Measurements from ENCODE around the gene CPA2. TPM values are rescaled to one million over a fixed set of nuclear protein-coding genes. Genes with fewer than 3 reads are reported as not detected.

The CPA2 gene
- total RNA-seq, 1 donor from 2014 or later: 0.82 TPM

GRCh38 chr7:130272381-130273080 is 5.9 kb downstream of the CPA2 start:
- peaks cover 34% of the 10 kb centered on the region for H3F3A ChIP-seq (ENCODE audit: low read depth)
- peak overlapping the region; percentile 96 for H3K27ac ChIP-seq
- H3K4me3 Mint-ChIP-seq: peak overlapping the region; percentile 74
- no peak for TF ChIP-seq EZH2 (IDR thresholded peaks at IDR 0.05)
- TF ChIP-seq, protein P1, sequence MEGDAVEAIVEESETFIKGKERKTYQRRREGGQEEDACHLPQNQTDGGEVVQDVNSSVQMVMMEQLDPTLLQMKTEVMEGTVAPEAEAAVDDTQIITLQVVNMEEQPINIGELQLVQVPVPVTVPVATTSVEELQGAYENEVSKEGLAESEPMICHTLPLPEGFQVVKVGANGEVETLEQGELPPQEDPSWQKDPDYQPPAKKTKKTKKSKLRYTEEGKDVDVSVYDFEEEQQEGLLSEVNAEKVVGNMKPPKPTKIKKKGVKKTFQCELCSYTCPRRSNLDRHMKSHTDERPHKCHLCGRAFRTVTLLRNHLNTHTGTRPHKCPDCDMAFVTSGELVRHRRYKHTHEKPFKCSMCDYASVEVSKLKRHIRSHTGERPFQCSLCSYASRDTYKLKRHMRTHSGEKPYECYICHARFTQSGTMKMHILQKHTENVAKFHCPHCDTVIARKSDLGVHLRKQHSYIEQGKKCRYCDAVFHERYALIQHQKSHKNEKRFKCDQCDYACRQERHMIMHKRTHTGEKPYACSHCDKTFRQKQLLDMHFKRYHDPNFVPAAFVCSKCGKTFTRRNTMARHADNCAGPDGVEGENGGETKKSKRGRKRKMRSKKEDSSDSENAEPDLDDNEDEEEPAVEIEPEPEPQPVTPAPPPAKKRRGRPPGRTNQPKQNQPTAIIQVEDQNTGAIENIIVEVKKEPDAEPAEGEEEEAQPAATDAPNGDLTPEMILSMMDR (IDR thresholded peaks at IDR 0.05): no peak
- no peak for TF ChIP-seq EZH2phosphoT487 (IDR thresholded peaks at IDR 0.05)
- peak; percentile 71 for DNase-seq (ENCODE audit: low spot score)
- H3K27ac Mint-ChIP-seq: peak overlapping the region; percentile 99
- peak overlapping the region; percentile 6 for H3K9ac ChIP-seq
- H3K4me1 ChIP-seq: peaks cover 48% of the 10 kb centered on the region
- H3K79me2 ChIP-seq (ENCODE audit: low read depth): no peaks in the 10 kb centered on the region
- no peaks in the 10 kb centered on the region for H4K20me1 ChIP-seq (ENCODE audit: low read depth)
- no peak overlapping the region for H3K4me3 ChIP-seq
- H3K4me1 Mint-ChIP-seq: peaks cover 76% of the 10 kb centered on the region
- peaks cover 6% of the 10 kb centered on the region for H3K27me3 Mint-ChIP-seq (ENCODE audit: insufficient read depth, low read depth)
- no peaks in the 10 kb centered on the region for H3K27me3 ChIP-seq
- no peaks in the 10 kb centered on the region for H3K9me3 ChIP-seq (ENCODE audit: low read depth)
- no peaks in the 10 kb centered on the region for H3K36me3 Mint-ChIP-seq
- no peaks in the 10 kb centered on the region for H3K36me3 ChIP-seq
- H3K4me2 ChIP-seq: peak overlapping the region; percentile 1
- peak overlapping the region; percentile 15 for H2AFZ ChIP-seq (replicated peaks)
- H3K9me3 Mint-ChIP-seq: peaks cover 4% of the 10 kb centered on the region

GRCh38 chr7:130273081-130273932 is 6.6 kb downstream of the CPA2 start:
- H3K9ac ChIP-seq: peak overlapping the region; percentile 6
- H3K4me3 Mint-ChIP-seq: peak overlapping the region; percentile 74
- H3K27me3 ChIP-seq: no peaks in the 10 kb centered on the region
- H3K27ac ChIP-seq: peak overlapping the region; percentile 96
- TF ChIP-seq EZH2phosphoT487 (IDR thresholded peaks at IDR 0.05): no peak
- TF ChIP-seq, protein P1 (IDR thresholded peaks at IDR 0.05): no peak
- TF ChIP-seq EZH2 (IDR thresholded peaks at IDR 0.05): no peak
- peak overlapping the region; percentile 99 for H3K27ac Mint-ChIP-seq
- H3K79me2 ChIP-seq (ENCODE audit: low read depth): no peaks in the 10 kb centered on the region
- H3K27me3 Mint-ChIP-seq (ENCODE audit: insufficient read depth, low read depth): peaks cover 6% of the 10 kb centered on the region
- H3K36me3 Mint-ChIP-seq: no peaks in the 10 kb centered on the region
- H3K4me3 ChIP-seq: peak overlapping the region; percentile 30
- H3K4me1 Mint-ChIP-seq: peaks cover 77% of the 10 kb centered on the region
- peak overlapping the region; percentile 15 for H2AFZ ChIP-seq (replicated peaks)
- H3K4me2 ChIP-seq: peak overlapping the region; percentile 71
- H3F3A ChIP-seq (ENCODE audit: low read depth): peaks cover 34% of the 10 kb centered on the region
- peak; percentile 95 for DNase-seq (ENCODE audit: low spot score)
- peaks cover 43% of the 10 kb centered on the region for H3K4me1 ChIP-seq
- H3K9me3 Mint-ChIP-seq: peaks cover 10% of the 10 kb centered on the region
- H3K9me3 ChIP-seq (ENCODE audit: low read depth): no peaks in the 10 kb centered on the region
- H4K20me1 ChIP-seq (ENCODE audit: low read depth): no peaks in the 10 kb centered on the region
- no peaks in the 10 kb centered on the region for H3K36me3 ChIP-seq

- Histone ChIP-seq H4K20me1 (ENCODE audit: low read depth) (no peaks in the 10 kb centered on the region), H3K9ac (no peak overlapping the region), H3K79me2 (ENCODE audit: low read depth) (no peaks in the 10 kb centered on the region), H3K27ac (peak overlapping the region; percentile 85), H3K9me3 (ENCODE audit: low read depth) (no peaks in the 10 kb centered on the region), H3K4me2 (peak overlapping the region; percentile 71), H3K27me3 (no peaks in the 10 kb centered on the region), H3K4me3 (peak overlapping the region; percentile 30), H3F3A (ENCODE audit: low read depth) (peaks cover 34% of the 10 kb centered on the region), H3K4me1 (peaks cover 43% of the 10 kb centered on the region), H2AFZ (replicated peaks) (no peak overlapping the region), H3K36me3 (no peaks in the 10 kb centered on the region)
- Mint-ChIP-seq H3K9me3 (peaks cover 11% of the 10 kb centered on the region), H3K27ac (peak overlapping the region; percentile 99), H3K4me1 (peaks cover 76% of the 10 kb centered on the region), H3K4me3 (peak overlapping the region; percentile 74), H3K27me3 (ENCODE audit: insufficient read depth, low read depth) (peaks cover 6% of the 10 kb centered on the region), H3K36me3 (no peaks in the 10 kb centered on the region)
- DNase-seq (ENCODE audit: low spot score): peak; percentile 48
- no peak for TF ChIP-seq EZH2phosphoT487 (IDR thresholded peaks at IDR 0.05)
Measured at GRCh38 chr7:130273933-130274255, 7.2 kb downstream of the CPA2 start.
